HuH-7 (cell line): Measurements from ENCODE around the gene FBRS.
"Not testable (repeated sequence)": the region's sequence is repeated elsewhere in the genome, so short reads cannot be mapped to it uniquely, and the experiment has no call there.

Experiments
- DNase-seq: peaks from one replicate; pipeline ENCODE4 v3.0.0; 2011; ENCODE audit warnings: low spot score

The FBRS gene

GRCh38 chr16:30665155-30665829 is 7.1 kb downstream of the FBRS start:
- peak; percentile 40 for DNase-seq

GRCh38 chr16:30665830-30666190 is 7.6 kb downstream of the FBRS start:
- no peak for DNase-seq

- DNase-seq, result no peak
Observed at GRCh38 chr16:30666681-30667080, 8.4 kb downstream of the FBRS start.

GRCh38 chr16:30667361-30667905 is 9.2 kb downstream of the FBRS start:
- DNase-seq, result no peak

GRCh38 chr16:30668393-30668792 is 10.2 kb downstream of the FBRS start:
- no peak for DNase-seq

- DNase-seq, result no peak
Observed at GRCh38 chr16:30669026-30669902, 11.0 kb downstream of the FBRS start.

- no peak for DNase-seq
Observed at GRCh38 chr16:30669903-30670824, 11.9 kb downstream of the FBRS start.

GRCh38 chr16:30675143-30675542 is 16.9 kb downstream of the FBRS start:
- DNase-seq, result no peak

GRCh38 chr16:30677931-30678585 is 19.8 kb downstream of the FBRS start:
- no peak for DNase-seq

GRCh38 chr16:30678586-30678970 is 20.3 kb downstream of the FBRS start:
- no peak for DNase-seq

GRCh38 chr16:30680326-30680725 is 22.1 kb downstream of the FBRS start:
- no peak for DNase-seq

- no peak for DNase-seq
Observed at GRCh38 chr16:30688701-30689100, 30.5 kb downstream of the FBRS start.

- no peak for DNase-seq
Observed at GRCh38 chr16:30691907-30692306, 33.7 kb downstream of the FBRS start.

GRCh38 chr16:30692396-30693064 is 34.3 kb downstream of the FBRS start:
- DNase-seq, result no peak

- no peak for DNase-seq
Observed at GRCh38 chr16:30694926-30695693, 36.9 kb downstream of the FBRS start.

GRCh38 chr16:30696646-30697045 is 38.4 kb downstream of the FBRS start:
- not testable (repeated sequence) for DNase-seq

GRCh38 chr16:30697264-30698138 is 39.3 kb downstream of the FBRS start:
- peak; percentile 92 for DNase-seq

GRCh38 chr16:30698139-30698815 is 40.0 kb downstream of the FBRS start:
- DNase-seq, result peak; percentile 95
